PC-3 (cell line): Measurements from ENCODE around the gene PIGT. TPM values are rescaled to one million over a fixed set of nuclear protein-coding genes. Genes with fewer than 3 reads are reported as not detected.

Experiments
- ATAC-seq: fragments of 200-7000 bp; cut with Tn5 transposase; 2 replicates; pipeline ENCODE4 v1.9.1; 2020; ENCODE audit warnings: mild to moderate bottlenecking, moderate library complexity
- BruUV-seq: library from RNA; stranded (reverse); fragments of 400-500 nt; replicated peaks from 2 replicates; lab custom pipeline; 2021; lab: Mats Ljungman, UMichigan
- CTCF ChIA-PET: fragments of 300-600 bp; sonication (Branson Sonifier 250); formaldehyde crosslinking; loops from one replicate; lab custom pipeline; 2022; ENCODE audit warnings: antibody characterized with exemption; lab: Charles Lee
- POLR2A ChIA-PET: fragments of 300-600 bp; sonication (Branson Sonifier 250); formaldehyde crosslinking; loops from one replicate; lab custom pipeline; 2022; ENCODE audit warnings: antibody characterized with exemption; ENCODE audit not compliant: unreplicated experiment; lab: Charles Lee
- DNase-seq: peaks from one replicate; pipeline ENCODE4 v3.0.0-alpha.2; 2015
- H2AFZ ChIP-seq: fragments of 300-600 bp; sonication (generic); 2 replicates; pipeline ENCODE4 v1.6.0; 2016; ENCODE audit warnings: antibody characterized with exemption, low read length
- H3F3A ChIP-seq: fragments of 300-600 bp; sonication (generic); one replicate; pipeline ENCODE4 v1.6.0; 2017; ENCODE audit warnings: antibody characterized with exemption, low read length, control low read depth, mild to moderate bottlenecking; ENCODE audit not compliant: unreplicated experiment
- H3K27ac ChIP-seq: fragments of 300-600 bp; sonication (generic); 2 replicates; pipeline ENCODE4 v1.5.1; 2016; ENCODE audit warnings: mild to moderate bottlenecking, low read length
- H3K27me3 ChIP-seq: fragments of 300-600 bp; sonication (generic); 2 replicates; pipeline ENCODE4 v1.6.1; 2016; ENCODE audit warnings: low read length, mixed read lengths
- H3K36me3 ChIP-seq: fragments of 300-600 bp; sonication (generic); 2 replicates; pipeline ENCODE4 v1.6.1; 2016; ENCODE audit warnings: low read depth, mixed run types, low read length, mixed read lengths
- H3K4me1 ChIP-seq: fragments of 300-600 bp; sonication (generic); 2 replicates; pipeline ENCODE4 v1.5.1; 2016; ENCODE audit warnings: low read length; ENCODE audit not compliant: insufficient read depth
- H3K4me2 ChIP-seq: fragments of 300-600 bp; sonication (generic); 2 replicates; pipeline ENCODE4 v1.6.0; 2016; ENCODE audit warnings: low read length
- H3K4me3 ChIP-seq: fragments of 300-600 bp; sonication (generic); 2 replicates; pipeline ENCODE4 v1.5.1; 2016; ENCODE audit warnings: mild to moderate bottlenecking, low read length, mixed read lengths
- H3K79me2 ChIP-seq: fragments of 300-600 bp; sonication (generic); 2 replicates; pipeline ENCODE4 v1.6.1; 2017; ENCODE audit warnings: low read length, mixed read lengths
- H3K9ac ChIP-seq: fragments of 300-600 bp; sonication (generic); 2 replicates; pipeline ENCODE4 v1.6.0; 2016; ENCODE audit warnings: mild to moderate bottlenecking, low read length
- H3K9me2 ChIP-seq: fragments of 300-600 bp; sonication (generic); replicated peaks from 2 replicates; pipeline ENCODE4 v1.6.1; 2016; ENCODE audit warnings: mixed run types, low read length, mixed read lengths
- H3K9me3 ChIP-seq: fragments of 300-600 bp; sonication (generic); 2 replicates; pipeline ENCODE4 v1.6.1; 2016; ENCODE audit warnings: low read length, mixed read lengths
- H4K20me1 ChIP-seq: fragments of 300-600 bp; sonication (generic); 2 replicates; pipeline ENCODE4 v1.6.1; 2016; ENCODE audit warnings: low read length, mixed read lengths
- CTCF ChIP-seq: fragments of 300-600 bp; sonication (generic); conservative IDR thresholded peaks from 2 replicates; pipeline ENCODE4 v1.5.1; 2017; ENCODE audit warnings: antibody characterized with exemption, low read depth, mild to moderate bottlenecking, low read length
- EZH2 ChIP-seq: fragments of 300-600 bp; sonication (generic); IDR thresholded peaks from one replicate; pipeline ENCODE4 v1.6.1; 2017; ENCODE audit warnings: antibody characterized with exemption, mild to moderate bottlenecking, low read length; ENCODE audit not compliant: unreplicated experiment
- EZH2phosphoT487 ChIP-seq: fragments of 300-600 bp; sonication (generic); IDR thresholded peaks from 2 replicates; pipeline ENCODE4 v1.6.1; 2018; ENCODE audit warnings: mild to moderate bottlenecking, antibody characterized with exemption, low read length, borderline replicate concordance
- intact Hi-C: fragments of 100-400 bp; cut with micrococcal nuclease; formaldehyde crosslinking; loops from 2 replicates; pipeline ENCODE4 v1.9.0; 2023
- total RNA-seq: library from RNA; depleted of rRNA; stranded (reverse); fragments of >200 nt; gene quantifications from 2 replicates; pipeline ENCODE4 v1.2.3, GENCODE V29; 2014

PIGT gene
- total RNA-seq, 1 experiment from 2014 or later, result 129 TPM

DNA sequence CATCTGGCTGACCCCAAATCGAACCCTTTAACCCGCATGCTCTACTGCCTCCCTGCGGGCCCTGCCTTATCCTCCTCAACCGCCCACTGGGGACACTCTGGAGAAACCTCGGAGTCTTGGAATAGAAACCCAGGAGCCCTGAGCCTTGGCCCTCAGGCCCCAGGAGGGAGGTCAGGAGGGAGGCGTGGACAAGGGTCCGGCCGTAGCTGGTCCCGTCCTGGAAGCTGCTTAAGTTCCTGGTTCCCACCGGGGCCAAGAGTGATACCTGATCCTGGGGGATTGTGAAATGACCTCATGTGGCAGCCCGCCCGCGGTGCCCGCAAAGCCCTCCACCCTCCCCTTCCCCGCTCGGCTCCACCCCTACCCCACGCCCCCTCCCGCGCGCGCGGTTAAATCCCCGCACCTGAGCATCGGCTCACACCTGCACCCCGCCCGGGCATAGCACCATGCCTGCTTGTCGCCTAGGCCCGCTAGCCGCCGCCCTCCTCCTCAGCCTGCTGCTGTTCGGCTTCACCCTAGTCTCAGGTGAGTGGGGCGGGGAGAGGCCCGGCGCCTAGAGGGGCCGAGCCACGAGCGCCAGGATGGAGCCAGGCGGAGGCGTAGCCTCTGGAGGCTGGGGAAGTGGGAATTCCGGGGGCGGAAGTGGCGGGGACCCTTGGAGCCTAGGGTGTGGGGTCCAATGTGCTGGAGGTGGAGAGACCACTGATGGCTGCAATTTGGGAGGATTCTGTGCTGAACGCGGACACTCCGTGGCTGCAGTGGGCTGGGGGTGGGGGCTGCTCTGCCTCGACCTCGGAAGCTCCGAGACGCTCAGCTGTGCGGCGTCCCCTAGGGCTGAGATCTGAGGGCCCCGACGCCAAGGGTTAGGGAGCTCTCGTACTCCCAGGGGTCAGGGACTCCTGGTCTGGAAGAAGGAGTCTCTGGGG lies 53.7 kb downstream of the PIGT start, which contains the start of gene WFDC2:
WFDC2 (plus strand) TSS at position 418 of the 926 bp plus-strand sequence; CDS start at position 447, 29 bp downstream.
- H3K27me3 ChIP-seq, result peaks cover 20% of the 10 kb centered on the region
- no peaks in the 10 kb centered on the region for H3K9me3 ChIP-seq
- H3K4me2 ChIP-seq, result no peak within 1 kb of the TSS
- no peaks in the 10 kb centered on the region for H4K20me1 ChIP-seq
- no peak within 1 kb of the TSS for H3K27ac ChIP-seq
- intact Hi-C loops, result no loop called here
- H3K36me3 ChIP-seq, result no peaks in the 10 kb centered on the region
- H3K4me1 ChIP-seq, result no peaks in the 10 kb centered on the region
- CTCF ChIA-PET, result no interaction called here
- no peak for TF ChIP-seq EZH2
- TF ChIP-seq CTCF, result no peak
- no peak for TF ChIP-seq EZH2phosphoT487
- no TSS peak for BruUV-seq
- no peak for ATAC-seq
- H2AFZ ChIP-seq, result no peak within 1 kb of the TSS
- POLR2A ChIA-PET, result no interaction called here
- no peaks in the 10 kb centered on the region for H3K9me2 ChIP-seq
- no peak within 1 kb of the TSS for H3K9ac ChIP-seq
- H3K79me2 ChIP-seq, result no peaks in the 10 kb centered on the region
- no peaks in the 10 kb centered on the region for H3F3A ChIP-seq
- no peak within 1 kb of the TSS for H3K4me3 ChIP-seq
- DNase-seq, result no peak

GRCh38 chr20:45470262-45470931 lies 54.5 kb downstream of the PIGT start:
- H3K27me3 ChIP-seq, result peaks cover 12% of the 10 kb centered on the region
- intact Hi-C loops, result no loop called here
- no peaks in the 10 kb centered on the region for H3K9me3 ChIP-seq
- no peaks in the 10 kb centered on the region for H3K36me3 ChIP-seq
- no peak overlapping the region for H3K4me2 ChIP-seq
- H3K4me3 ChIP-seq, result no peak overlapping the region
- ChIA-PET POLR2A (no interaction called here), CTCF (no interaction called here)
- no peaks in the 10 kb centered on the region for H4K20me1 ChIP-seq
- TF ChIP-seq CTCF, result no peak
- no peak for TF ChIP-seq EZH2
- TF ChIP-seq EZH2phosphoT487, result no peak
- H3F3A ChIP-seq, result no peaks in the 10 kb centered on the region
- no peaks in the 10 kb centered on the region for H3K79me2 ChIP-seq
- H3K4me1 ChIP-seq, result no peaks in the 10 kb centered on the region
- no peaks in the 10 kb centered on the region for H3K9me2 ChIP-seq
- ATAC-seq (no peak), DNase-seq (no peak)
- BruUV-seq, result no TSS peak
- H3K27ac ChIP-seq, result no peak overlapping the region
- no peak overlapping the region for H3K9ac ChIP-seq
- no peak overlapping the region for H2AFZ ChIP-seq
